Stimulated activated CD4-positive, alpha-beta T cell treated with anti-CD3 and anti-CD28 coated beads, Interleukin-12 subunit alpha, Interleukin-12 subunit beta, amount 100 ng/mL, for 24 hours (primary cell): ENCODE results near the gene HHIP.
"Not testable (repeated sequence)": the region's sequence is repeated elsewhere in the genome, so short reads cannot be mapped to it uniquely, and the experiment has no call there.

Experiments used
- DNase-seq, 2 experiments: peaks; one replicate each; pipeline ENCODE4 v3.0.0-alpha.2; 2020; ENCODE audit warnings: low read depth in 2 of 2

HHIP gene

DNA sequence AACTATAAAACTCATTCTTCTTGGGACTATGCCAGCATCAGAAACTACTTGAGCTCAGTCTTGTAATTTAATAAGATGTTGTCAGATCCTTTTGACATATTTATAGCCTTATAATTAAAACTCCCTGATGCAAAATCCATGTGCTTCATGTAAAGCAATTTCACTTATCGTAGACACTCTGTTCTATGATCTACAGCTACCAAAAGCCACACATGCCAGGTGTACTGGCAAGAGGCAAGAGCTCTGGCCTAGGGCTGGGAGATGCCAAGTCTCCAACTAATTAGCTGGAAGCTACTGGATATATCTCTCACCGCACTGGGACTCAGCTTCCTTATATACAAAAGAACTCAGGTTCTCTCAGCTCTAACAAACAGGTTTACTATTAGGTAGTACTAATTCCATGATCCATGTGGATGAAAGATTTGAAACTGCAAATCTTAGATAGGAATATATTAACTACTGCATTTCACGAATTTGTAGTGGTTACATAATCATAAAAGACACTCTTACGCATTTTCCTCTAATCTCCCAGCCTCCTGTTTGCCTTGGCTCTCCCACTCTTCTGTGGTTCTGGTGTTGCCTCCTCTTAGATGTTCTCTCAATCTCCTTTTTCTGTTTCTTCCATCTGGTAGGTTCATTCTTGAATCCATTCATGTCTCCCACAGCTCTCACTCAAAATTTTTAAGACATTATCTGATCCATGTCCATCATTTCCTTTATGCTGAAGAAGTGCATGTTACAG lies 103.0 kb downstream of the HHIP start:
- DNase-seq: no peak

GRCh38 chr4:144750348-144750747 lies 104.4 kb downstream of the HHIP start:
- DNase-seq: no peak

DNA sequence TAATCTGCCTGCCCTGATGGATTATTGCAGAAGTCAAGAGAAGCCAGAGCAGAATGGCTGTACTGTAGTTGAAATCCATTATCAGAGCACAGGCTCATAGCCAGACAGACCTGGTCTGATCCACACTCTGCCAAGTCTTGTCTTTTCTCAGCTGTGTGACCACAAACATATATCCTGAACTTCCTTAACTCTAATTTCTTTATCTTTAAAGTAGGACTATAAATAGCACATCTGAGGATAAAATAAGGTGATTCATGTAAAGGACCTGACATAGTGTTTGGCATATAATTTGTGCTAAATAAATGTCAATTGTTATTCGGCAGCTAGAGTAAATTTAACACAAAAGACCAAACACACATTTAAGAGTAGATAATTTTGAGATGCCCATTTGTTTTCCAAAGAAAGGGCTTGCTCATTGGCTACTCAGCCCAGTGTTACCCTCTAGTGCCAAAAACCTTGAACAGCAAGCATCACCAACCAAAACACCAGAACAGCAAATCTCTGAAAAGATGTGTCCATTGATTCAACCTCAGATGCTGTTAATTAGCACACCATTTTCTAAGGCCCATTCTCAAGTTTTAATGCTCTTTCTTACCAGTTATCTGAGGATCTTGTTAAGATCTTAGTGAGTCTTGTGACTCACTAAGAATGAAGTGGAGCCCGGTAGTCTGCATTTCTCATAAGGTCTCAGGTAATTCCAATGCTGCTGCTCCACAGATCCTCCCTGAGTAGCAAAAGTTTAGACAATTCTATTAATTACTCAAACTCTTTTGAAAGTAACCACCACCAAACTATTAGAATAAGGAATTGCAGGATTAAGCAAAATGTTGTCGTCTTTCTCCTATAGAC lies 108.8 kb downstream of the HHIP start:
- no peak for DNase-seq

DNA sequence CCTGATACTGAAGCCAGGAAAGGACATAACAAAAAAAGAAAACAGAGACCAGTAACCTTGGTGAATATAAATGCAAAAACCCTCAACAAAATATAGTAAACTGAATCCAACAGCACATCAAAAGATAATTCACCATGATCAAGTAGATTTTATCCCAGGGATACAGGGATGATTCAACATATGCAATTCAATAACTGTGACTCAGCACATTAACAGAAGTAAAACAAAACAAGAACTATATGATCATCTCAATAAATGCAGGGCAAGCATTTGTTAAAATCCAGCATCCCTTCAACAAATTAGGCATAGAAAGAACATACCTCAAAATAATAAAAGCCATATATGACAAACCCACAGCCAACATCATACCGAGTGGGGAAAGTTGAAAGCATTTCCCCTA lies 112.0 kb downstream of the HHIP start:
- no peak for DNase-seq

DNA sequence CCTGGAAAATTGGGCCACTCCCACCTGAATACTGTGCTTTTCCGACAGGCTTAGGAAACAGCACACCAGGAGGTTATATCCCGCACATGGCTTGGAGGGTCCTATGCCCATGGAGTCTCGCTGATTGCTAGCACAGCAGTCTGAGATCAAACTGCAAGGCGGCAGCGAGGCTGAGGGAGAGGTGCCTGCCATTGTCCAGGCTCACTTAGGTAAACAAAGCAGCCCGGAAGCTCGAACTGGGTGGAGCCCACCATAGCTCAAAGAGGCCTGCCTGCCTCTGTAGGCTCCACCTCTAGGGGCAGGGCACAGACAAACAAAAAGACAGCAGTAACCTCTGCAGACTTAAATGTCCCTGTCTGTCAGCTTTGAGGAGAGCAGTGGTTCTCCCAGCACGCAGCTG lies 122.9 kb downstream of the HHIP start:
- not testable (repeated sequence) for DNase-seq

DNA sequence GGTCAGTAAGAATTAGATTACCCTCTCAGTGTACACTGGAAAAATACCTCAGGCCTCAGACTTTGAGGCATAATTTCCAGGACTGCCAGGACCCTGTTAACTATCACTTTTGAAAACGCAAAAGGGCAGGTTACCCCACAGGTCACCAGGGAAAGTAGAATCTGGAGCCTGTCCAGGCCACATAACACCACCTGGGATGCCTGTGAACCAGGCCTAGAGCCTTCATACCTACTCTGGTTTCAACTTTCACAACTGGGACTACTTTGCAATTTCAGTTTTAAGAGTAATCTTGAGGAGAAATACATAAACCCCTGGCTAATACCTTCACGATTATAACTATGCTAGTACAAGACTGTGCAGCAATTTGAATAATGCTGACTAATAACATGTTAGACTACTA lies 132.4 kb downstream of the HHIP start:
- DNase-seq: no peak

- no peak for DNase-seq
These were observed 136.4 kb downstream of the HHIP start for GRCh38 chr4:144782345-144782744.

GRCh38 chr4:144785961-144786360 lies 140.0 kb downstream of the HHIP start:
- no peak for DNase-seq

DNA sequence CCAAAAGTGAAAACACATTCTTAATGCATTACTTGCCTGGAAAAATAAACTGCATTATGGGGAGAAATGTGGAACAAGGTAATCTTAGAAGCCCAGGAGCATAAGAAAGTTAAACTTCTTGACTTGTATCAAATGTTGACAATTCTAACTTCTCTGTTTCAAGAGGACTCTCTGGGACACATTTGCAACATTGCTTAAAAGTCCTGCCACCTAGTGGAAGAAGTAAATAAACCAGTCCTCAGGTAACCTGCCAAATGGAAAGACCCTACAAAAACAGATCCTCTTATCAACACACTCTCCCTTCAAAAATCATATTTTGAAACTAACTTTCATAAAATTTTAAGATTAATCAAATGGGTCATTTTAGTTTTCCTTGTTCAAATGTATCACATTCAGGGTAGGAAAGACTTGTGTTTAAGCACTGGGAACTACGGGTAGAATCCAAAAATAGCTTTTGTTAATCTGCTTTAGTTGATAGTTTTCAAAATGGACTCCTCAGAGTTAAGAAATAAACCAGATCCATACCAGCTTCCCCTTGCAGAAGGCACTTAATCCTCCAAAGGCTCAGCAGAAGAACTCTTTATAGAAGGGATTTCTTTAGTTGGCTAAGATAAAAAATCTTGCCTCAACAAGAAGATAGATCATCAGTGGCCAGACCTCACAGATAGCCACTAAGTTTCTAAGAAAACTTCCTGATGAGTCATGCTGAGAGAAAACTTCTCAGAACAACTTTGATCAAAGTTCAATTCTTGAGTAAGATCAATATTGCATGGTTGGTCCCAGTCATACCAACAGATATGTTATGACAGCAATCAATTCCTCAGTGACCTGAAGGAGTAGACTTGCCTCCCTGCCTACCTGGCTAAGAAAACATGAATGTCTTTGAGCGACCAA lies 141.7 kb downstream of the HHIP start:
- no peak for DNase-seq

DNA sequence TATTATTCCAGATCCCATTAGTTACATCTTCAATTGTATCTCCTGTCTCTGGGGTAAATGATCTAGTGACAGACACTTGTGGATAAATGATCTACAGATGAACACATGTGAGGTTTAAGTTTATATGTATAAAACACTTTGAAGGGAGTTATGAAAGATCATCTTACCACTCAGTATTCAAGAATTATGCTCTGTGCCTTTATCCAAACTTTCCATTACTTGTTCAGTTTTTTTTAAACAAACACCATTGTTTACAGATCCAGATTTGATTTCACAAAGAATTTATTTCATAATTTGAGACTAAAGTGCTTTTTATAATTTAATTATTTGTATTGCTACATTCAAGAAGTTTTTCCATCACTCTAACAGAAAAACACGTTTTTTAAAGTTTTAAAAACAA lies 142.5 kb downstream of the HHIP start:
- DNase-seq: no peak

DNA sequence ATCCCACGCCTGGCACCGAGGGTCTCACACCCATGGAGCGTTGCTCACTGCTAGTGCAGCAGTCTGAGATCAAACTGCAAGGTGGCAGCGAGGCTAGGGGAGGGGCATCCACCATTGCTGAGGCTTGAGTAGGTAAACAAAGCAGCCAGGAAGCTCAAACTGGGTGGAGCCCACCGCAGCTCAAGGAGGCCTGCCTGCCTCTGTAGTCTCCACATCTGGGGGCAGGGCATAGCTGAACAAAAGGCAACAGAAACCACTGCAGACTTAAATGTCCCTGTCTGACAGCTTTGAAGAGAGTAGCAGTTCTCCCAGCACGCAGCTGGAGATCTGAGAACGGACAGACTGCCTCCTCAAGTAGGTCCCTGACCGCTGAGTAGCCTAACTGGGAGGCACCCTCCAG lies 146.0 kb downstream of the HHIP start:
- DNase-seq: not testable (repeated sequence)
